ENCODE measurements around the gene PRRC2B. TPM values are rescaled to one million over a fixed set of nuclear protein-coding genes. Genes with fewer than 3 reads are reported as not detected.

PRRC2B gene
- total and polyA plus RNA-seq, 11 donors, result 59.9 to 193 (median 118) TPM

GRCh38 chr9:131480258-131480657, 86.4 kb downstream of the PRRC2B start:
- peak overlapping the region in 3 of 12 donors; percentile 78 to 92 (median 80) for H3K27ac ChIP-seq
- peaks cover 0 to 69% (median 30%) of the 10 kb centered on the region in 12 donors for H3K4me1 ChIP-seq
- ATAC-seq, result no peak

GRCh38 chr9:131481441-131482342, 87.8 kb downstream of the PRRC2B start:
- ATAC-seq, result peak; percentile 6 to 32 (median 20)
- Histone ChIP-seq H3K27ac (peak overlapping the region in 9 of 12 donors; percentile 75 to 92 (median 82)), H3K4me3 (no peak overlapping the region), H3K9me3 (no peaks in the 10 kb centered on the region), H3K36me3 (peaks cover 5 to 100% (median 94%) of the 10 kb centered on the region in 9 donors), H3K4me1 (peaks cover 0 to 71% (median 34%) of the 10 kb centered on the region in 12 donors), H3K27me3 (no peaks in the 10 kb centered on the region)
- 63 to 71% (median 67%) methylated on average over 19 of the region's 19 CpGs for WGBS, 4 donors
- DNase-seq, result peak in 1 of 5 donors; percentile 59
- intact Hi-C loops (cut with DNase I), result no loop called here
- TF ChIP-seq, protein P1, sequence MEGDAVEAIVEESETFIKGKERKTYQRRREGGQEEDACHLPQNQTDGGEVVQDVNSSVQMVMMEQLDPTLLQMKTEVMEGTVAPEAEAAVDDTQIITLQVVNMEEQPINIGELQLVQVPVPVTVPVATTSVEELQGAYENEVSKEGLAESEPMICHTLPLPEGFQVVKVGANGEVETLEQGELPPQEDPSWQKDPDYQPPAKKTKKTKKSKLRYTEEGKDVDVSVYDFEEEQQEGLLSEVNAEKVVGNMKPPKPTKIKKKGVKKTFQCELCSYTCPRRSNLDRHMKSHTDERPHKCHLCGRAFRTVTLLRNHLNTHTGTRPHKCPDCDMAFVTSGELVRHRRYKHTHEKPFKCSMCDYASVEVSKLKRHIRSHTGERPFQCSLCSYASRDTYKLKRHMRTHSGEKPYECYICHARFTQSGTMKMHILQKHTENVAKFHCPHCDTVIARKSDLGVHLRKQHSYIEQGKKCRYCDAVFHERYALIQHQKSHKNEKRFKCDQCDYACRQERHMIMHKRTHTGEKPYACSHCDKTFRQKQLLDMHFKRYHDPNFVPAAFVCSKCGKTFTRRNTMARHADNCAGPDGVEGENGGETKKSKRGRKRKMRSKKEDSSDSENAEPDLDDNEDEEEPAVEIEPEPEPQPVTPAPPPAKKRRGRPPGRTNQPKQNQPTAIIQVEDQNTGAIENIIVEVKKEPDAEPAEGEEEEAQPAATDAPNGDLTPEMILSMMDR (IDR thresholded peaks at IDR 0.05), result no peak
- TF ChIP-seq POLR2A (IDR thresholded peaks at IDR 0.05), result no peak

More at GRCh38 chr9:131480258-131480657, 86.4 kb downstream of the PRRC2B start:
- Histone ChIP-seq H3K36me3 (peaks cover 5 to 100% (median 94%) of the 10 kb centered on the region in 9 donors), H3K4me3 (no peak overlapping the region), H3K27me3 (no peaks in the 10 kb centered on the region), H3K9me3 (no peaks in the 10 kb centered on the region)
- intact Hi-C loops (cut with DNase I), result no loop called here
- WGBS, 4 donors, result 95 to 100% (median 98%) methylated on average over 1 of the region's 1 CpG
- no peak for DNase-seq
- TF ChIP-seq, protein P1 (IDR thresholded peaks at IDR 0.05), result no peak
- no peak for TF ChIP-seq POLR2A (IDR thresholded peaks at IDR 0.05)

DNA sequence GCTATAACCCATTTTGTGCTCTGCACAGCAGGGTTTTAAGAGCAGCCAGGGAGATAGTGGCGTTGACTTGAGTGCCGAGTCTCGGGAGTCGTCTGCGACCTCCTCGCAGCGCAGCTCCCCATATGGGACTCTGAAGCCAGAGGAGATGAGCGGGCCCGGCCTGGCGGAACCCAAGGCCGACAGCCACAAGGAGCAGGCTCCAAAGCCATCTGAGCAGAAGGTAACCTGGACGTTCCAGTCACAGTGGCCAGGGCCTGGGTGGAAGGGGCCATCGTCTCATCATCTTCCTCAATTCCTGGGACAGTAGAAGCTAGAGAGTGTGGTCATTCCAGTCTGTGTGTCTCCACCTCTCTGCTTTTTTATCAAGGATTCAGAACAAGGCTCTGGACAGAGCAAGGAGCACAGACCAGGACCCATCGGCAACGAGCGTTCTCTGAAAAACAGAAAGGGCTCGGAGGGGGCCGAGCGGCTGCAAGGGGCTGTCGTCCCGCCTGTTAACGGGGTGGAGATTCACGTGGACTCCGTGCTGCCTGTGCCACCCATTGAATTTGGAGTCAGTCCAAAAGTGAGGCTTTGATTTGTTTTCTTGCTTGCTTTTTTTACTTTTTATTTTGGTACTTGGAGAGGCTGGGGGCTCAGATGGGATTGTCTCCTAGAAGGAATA, 88.6 kb downstream of the PRRC2B start:
- H3K27me3 ChIP-seq, result no peaks in the 10 kb centered on the region
- no peak overlapping the region for H3K4me3 ChIP-seq
- intact Hi-C loops (cut with DNase I), result no loop called here
- ATAC-seq, result no peak
- no peak for DNase-seq
- H3K27ac ChIP-seq, result peak overlapping the region in 11 of 12 donors; percentile 47 to 92 (median 80)
- peaks cover 5 to 100% (median 94%) of the 10 kb centered on the region in 9 donors for H3K36me3 ChIP-seq
- H3K9me3 ChIP-seq, result no peaks in the 10 kb centered on the region
- TF ChIP-seq, protein P1 (IDR thresholded peaks at IDR 0.05), result no peak
- TF ChIP-seq POLR2A (IDR thresholded peaks at IDR 0.05), result no peak
- WGBS, 4 donors, result 79 to 83% (median 82%) methylated on average over 21 to 24 of the region's 24 CpGs
- H3K4me1 ChIP-seq, result peaks cover 0 to 70% (median 30%) of the 10 kb centered on the region in 12 donors
